ENCODE measurements around the gene TVP23C. TPM values are rescaled to one million over a fixed set of nuclear protein-coding genes. Genes with fewer than 3 reads are reported as not detected.

The TVP23C gene
- total RNA-seq, result 46.2 TPM

DNA sequence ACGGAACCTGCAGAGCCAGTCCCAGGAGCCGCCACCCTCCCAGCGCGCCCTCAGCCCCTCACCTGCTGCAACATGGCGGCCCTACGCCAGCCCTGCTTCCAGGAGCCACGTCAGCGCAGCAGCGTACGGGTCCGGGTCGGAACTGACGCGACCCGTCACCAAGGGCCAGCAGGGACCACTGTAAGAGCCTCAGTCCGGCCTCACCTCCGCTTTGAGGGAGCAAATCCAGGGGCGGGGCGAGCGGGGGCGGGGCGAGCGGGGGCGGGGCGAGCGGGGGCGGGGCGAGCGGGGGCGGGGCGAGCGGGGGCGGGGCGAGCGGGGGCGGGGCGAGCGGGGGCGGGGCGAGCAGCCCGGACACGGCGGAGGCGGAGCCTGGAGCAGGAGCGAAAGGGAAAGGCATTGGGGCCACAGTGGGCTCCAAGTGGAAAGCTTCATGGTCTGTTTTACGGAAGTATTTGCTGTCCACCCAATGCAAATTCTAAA lies at the start of gene TVP23C:
TVP23C (minus strand) TSS at position 109 of the 483 bp plus-strand sequence; CDS start at position 74, 35 bp downstream.

DNA sequence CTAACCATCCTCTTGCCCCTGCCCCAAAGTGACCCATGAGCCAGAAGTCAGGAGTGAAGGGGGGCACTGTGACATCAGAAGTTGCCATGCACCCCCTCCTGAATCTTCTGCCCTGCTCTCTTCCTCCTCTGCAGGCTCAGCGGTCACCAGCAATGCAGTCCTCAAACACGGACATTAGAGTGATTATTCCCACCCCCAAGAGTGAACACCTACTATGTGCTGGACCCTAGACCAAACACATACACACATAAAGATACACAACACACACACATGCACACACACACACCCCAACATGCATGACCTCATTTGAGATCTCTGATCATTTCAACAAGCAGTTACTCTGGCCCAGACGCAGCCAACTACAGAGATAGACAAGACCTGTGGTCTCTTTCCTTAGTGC lies 95.7 kb downstream of the TVP23C start, which contains the start of gene CDRT4:
CDRT4 (minus strand) TSS at position 30 of the 400 bp plus-strand sequence. CDS start 27,383 bp downstream, outside the sequence.

Small RNA genes within 50 kb of the gene (small RNA-seq; reads per million reads assigned to genes)
- gene AC005838.1 (ENCODE audit: low replicate concordance) (not detected), gene RF00090 (ENCODE audit: low replicate concordance) (not detected)

Other genes with a start within 250 kb of the TVP23C start
- gene TEKT3, start 221.9 kb downstream of the TVP23C start, total RNA-seq, result 1.3 TPM
- gene CDRT4, start 95.9 kb downstream of the TVP23C start, total RNA-seq, result 6.7 TPM
- 0.41 TPM for gene FBXW10B, start 56.2 kb upstream of the TVP23C start, total RNA-seq
- gene TRIM16, start 120.8 kb upstream of the TVP23C start, total RNA-seq, result 24.6 TPM
- 26.6 TPM for gene ZNF286A, start 136.3 kb upstream of the TVP23C start, total RNA-seq
- gene TBC1D26, start 168.8 kb upstream of the TVP23C start, total RNA-seq, result 0.99 TPM